Activated T-cell treated with anti-CD3 and anti-CD28 coated beads for 1 hour (primary cell): ENCODE data around the gene BNIP3.

Experiments used
- DNase-seq: peaks from one replicate; pipeline ENCODE4 v3.0.0-alpha.2; 2020; ENCODE audit warnings: low read depth

The BNIP3 gene

GRCh38 chr10:131981429-131982184 is at the start of gene BNIP3:
Gene BNIP3 (minus strand): TSS chr10:131981923. CDS start chr10:131981806, 117 bp downstream.
- peak; percentile 94 for DNase-seq

- DNase-seq = no peak
Observed at GRCh38 chr10:132030898-132031463, 49.3 kb upstream of the BNIP3 start.

GRCh38 chr10:132028706-132029105 is 47.0 kb upstream of the BNIP3 start:
- no peak for DNase-seq

- DNase-seq = no peak
Observed at GRCh38 chr10:132027423-132027983, 45.8 kb upstream of the BNIP3 start.

GRCh38 chr10:132023092-132023811 is 41.5 kb upstream of the BNIP3 start:
- DNase-seq = peak; percentile 79

- DNase-seq = no peak
Observed at GRCh38 chr10:132022241-132022640, 40.5 kb upstream of the BNIP3 start.

- no peak for DNase-seq
Observed at GRCh38 chr10:132021504-132022143, 39.9 kb upstream of the BNIP3 start.

- DNase-seq = no peak
Observed at GRCh38 chr10:132021046-132021445, 39.3 kb upstream of the BNIP3 start.

- no peak for DNase-seq
Observed at GRCh38 chr10:132020456-132020855, 38.7 kb upstream of the BNIP3 start.

GRCh38 chr10:132019366-132019765 is 37.6 kb upstream of the BNIP3 start:
- DNase-seq = no peak

- no peak for DNase-seq
Observed at GRCh38 chr10:132018446-132018845, 36.7 kb upstream of the BNIP3 start.

GRCh38 chr10:132016514-132016913 is 34.8 kb upstream of the BNIP3 start:
- DNase-seq = no peak

GRCh38 chr10:132011445-132011844 is 29.7 kb upstream of the BNIP3 start:
- DNase-seq = no peak

- no peak for DNase-seq
Observed at GRCh38 chr10:132011024-132011423, 29.3 kb upstream of the BNIP3 start.

GRCh38 chr10:132010483-132010882 is 28.8 kb upstream of the BNIP3 start:
- DNase-seq = no peak

GRCh38 chr10:132009575-132009974 is 27.9 kb upstream of the BNIP3 start:
- no peak for DNase-seq

- DNase-seq = no peak
Observed at GRCh38 chr10:132007681-132008080, 26.0 kb upstream of the BNIP3 start.

- DNase-seq = no peak
Observed at GRCh38 chr10:132006966-132007365, 25.2 kb upstream of the BNIP3 start.

GRCh38 chr10:132005147-132005546 is 23.4 kb upstream of the BNIP3 start:
- no peak for DNase-seq

GRCh38 chr10:132004052-132004451 is 22.3 kb upstream of the BNIP3 start:
- no peak for DNase-seq

- DNase-seq = no peak
Observed at GRCh38 chr10:132003282-132003924, 21.7 kb upstream of the BNIP3 start.

GRCh38 chr10:132002004-132002403 is 20.3 kb upstream of the BNIP3 start:
- no peak for DNase-seq
